DLD1 (cell line): ENCODE measurements around the gene GRID2IP.
"Not testable (repeated sequence)": the region's sequence is repeated elsewhere in the genome, so short reads cannot be mapped to it uniquely, and the experiment has no call there.

Experiments
- in situ Hi-C: cut with HindIII; loops from 2 replicates; pipeline ENCODE4 v1.10.0; 2017; ENCODE audit warnings: low sequenced_read_pairs

The GRID2IP gene

GRCh38 chr7:6453734-6454133, 97.5 kb downstream of the GRID2IP start:
- in situ Hi-C loops: no loop called here

GRCh38 chr7:6451224-6451705, 100.0 kb downstream of the GRID2IP start:
- in situ Hi-C loops: no loop called here

- in situ Hi-C loops: not testable (repeated sequence)
Observed at GRCh38 chr7:6450591-6450990, 100.7 kb downstream of the GRID2IP start.

- in situ Hi-C loops: not testable (repeated sequence)
Observed at GRCh38 chr7:6449884-6450283, 101.4 kb downstream of the GRID2IP start.

GRCh38 chr7:6448943-6449543, 102.2 kb downstream of the GRID2IP start:
- in situ Hi-C loops: no loop called here

GRCh38 chr7:6447581-6448199, 103.6 kb downstream of the GRID2IP start, which contains the start of gene DAGLB:
Gene DAGLB (minus strand): TSS chr7:6447954. CDS start chr7:6447842, 112 bp downstream.
- in situ Hi-C loops: no loop called here
